NCI-H510A (cell line): ENCODE data around the gene C3orf20.
"Not testable (repeated sequence)": the region's sequence is repeated elsewhere in the genome, so short reads cannot be mapped to it uniquely, and the experiment has no call there.

ENCODE experiments used
- DNase-seq: peaks from one replicate; lab custom pipeline; 2025; lab: John Stamatoyannopoulos, UW

C3orf20 gene

GRCh38 chr3:14798231-14798630 is 123.3 kb downstream of the C3orf20 start:
- DNase-seq, result no peak

- no peak for DNase-seq
Observed at GRCh38 chr3:14799146-14799545, 124.2 kb downstream of the C3orf20 start.

GRCh38 chr3:14801031-14801430 is 126.1 kb downstream of the C3orf20 start:
- no peak for DNase-seq

GRCh38 chr3:14801668-14802380 is 126.9 kb downstream of the C3orf20 start:
- no peak for DNase-seq

- no peak for DNase-seq
Observed at GRCh38 chr3:14802381-14802731, 127.4 kb downstream of the C3orf20 start.

- DNase-seq, result no peak
Observed at GRCh38 chr3:14803101-14803980, 128.4 kb downstream of the C3orf20 start.

GRCh38 chr3:14803981-14804834 is 129.3 kb downstream of the C3orf20 start:
- DNase-seq, result no peak

- no peak for DNase-seq
Observed at GRCh38 chr3:14804835-14805780, 130.2 kb downstream of the C3orf20 start.

- no peak for DNase-seq
Observed at GRCh38 chr3:14805961-14806537, 131.1 kb downstream of the C3orf20 start.

- DNase-seq, result no peak
Observed at GRCh38 chr3:14806641-14807263, 131.8 kb downstream of the C3orf20 start.

GRCh38 chr3:14808025-14808424 is 133.1 kb downstream of the C3orf20 start:
- no peak for DNase-seq

- DNase-seq, result no peak
Observed at GRCh38 chr3:14808502-14809266, 133.7 kb downstream of the C3orf20 start.

GRCh38 chr3:14809611-14810010 is 134.7 kb downstream of the C3orf20 start:
- not testable (repeated sequence) for DNase-seq

GRCh38 chr3:14810070-14810791 is 135.3 kb downstream of the C3orf20 start:
- DNase-seq, result no peak

GRCh38 chr3:14810801-14811661 is 136.1 kb downstream of the C3orf20 start:
- DNase-seq, result no peak

GRCh38 chr3:14811684-14812083 is 136.7 kb downstream of the C3orf20 start:
- DNase-seq, result no peak

GRCh38 chr3:14812196-14812790 is 137.4 kb downstream of the C3orf20 start:
- no peak for DNase-seq
